Neural progenitor cell (in vitro differentiated cells): ENCODE data around the gene SHC2. TPM values are rescaled to one million over a fixed set of nuclear protein-coding genes. Genes with fewer than 3 reads are reported as not detected.

Experiments
- DNase-seq: peaks from one replicate; pipeline ENCODE4 v3.0.0-alpha.2; 2016; ENCODE audit warnings: low spot score
- H2AFZ ChIP-seq: fragments of 200-600 bp; sonication (generic); replicated peaks from 2 replicates; pipeline ENCODE4 v1.6.1; 2016; ENCODE audit warnings: antibody characterized with exemption
- H3F3A ChIP-seq: fragments of 200-600 bp; sonication (generic); 2 replicates; pipeline ENCODE4 v1.6.1; 2016; ENCODE audit warnings: antibody characterized with exemption, low read depth
- H3K27ac ChIP-seq: fragments of 200-600 bp; sonication (generic); 2 replicates; pipeline ENCODE4 v1.5.1; 2016; ENCODE audit warnings: mild to moderate bottlenecking
- H3K27me3 ChIP-seq: fragments of 200-600 bp; sonication (generic); 2 replicates; pipeline ENCODE4 v1.6.1; 2016; ENCODE audit warnings: mild to moderate bottlenecking, moderate library complexity
- H3K36me3 ChIP-seq: fragments of 200-600 bp; sonication (generic); 2 replicates; pipeline ENCODE4 v1.5.1; 2016
- H3K4me1 ChIP-seq: fragments of 200-600 bp; sonication (generic); 2 replicates; pipeline ENCODE4 v1.6.1; 2016; ENCODE audit warnings: mixed run types
- H3K4me2 ChIP-seq: fragments of 200-600 bp; sonication (generic); 2 replicates; pipeline ENCODE4 v1.6.1; 2016
- H3K4me3 ChIP-seq: fragments of 200-600 bp; sonication (generic); 2 replicates; pipeline ENCODE4 v1.5.1; 2016
- H3K79me2 ChIP-seq: fragments of 200-600 bp; sonication (generic); 2 replicates; pipeline ENCODE4 v1.6.1; 2016; ENCODE audit warnings: low read depth
- H3K9ac ChIP-seq: fragments of 200-600 bp; sonication (generic); 2 replicates; pipeline ENCODE4 v1.6.1; 2016
- H3K9me3 ChIP-seq: fragments of 200-600 bp; sonication (generic); 2 replicates; pipeline ENCODE4 v1.5.1; 2016; ENCODE audit warnings: low read depth
- H4K20me1 ChIP-seq: fragments of 200-600 bp; sonication (generic); 2 replicates; pipeline ENCODE4 v1.6.1; 2016; ENCODE audit warnings: low read depth
- H3K27ac Mint-ChIP-seq: 3 replicates; pipeline ENCODE4 v1.8.0; 2021; ENCODE audit warnings: mixed read lengths
- H3K27me3 Mint-ChIP-seq: 2 replicates; pipeline ENCODE4 v1.8.0; 2022; ENCODE audit warnings: low read depth, mild to moderate bottlenecking, inconsistent platforms, moderate library complexity, mixed read lengths; ENCODE audit not compliant: insufficient read depth
- H3K36me3 Mint-ChIP-seq: 3 replicates; pipeline ENCODE4 v1.8.0; 2021; ENCODE audit warnings: mixed read lengths
- H3K4me1 Mint-ChIP-seq: 3 replicates; pipeline ENCODE4 v1.8.0; 2021; ENCODE audit warnings: mixed read lengths
- H3K4me3 Mint-ChIP-seq: 3 replicates; pipeline ENCODE4 v1.8.0; 2021; ENCODE audit warnings: mild to moderate bottlenecking, moderate library complexity, mixed read lengths
- H3K9me3 Mint-ChIP-seq: 3 replicates; pipeline ENCODE4 v1.8.0; 2020; ENCODE audit warnings: mixed read lengths
- CTCF ChIP-seq: fragments of 200-600 bp; sonication (generic); IDR thresholded peaks from 2 replicates; pipeline ENCODE4 v1.5.1; 2017; ENCODE audit warnings: antibody characterized with exemption, mild to moderate bottlenecking
- EZH2 ChIP-seq: fragments of 200-600 bp; sonication (generic); IDR thresholded peaks from 2 replicates; pipeline ENCODE4 v1.6.1; 2017; ENCODE audit warnings: antibody characterized with exemption, mild to moderate bottlenecking, moderate library complexity
- EZH2phosphoT487 ChIP-seq: fragments of 200-600 bp; sonication (generic); IDR thresholded peaks from 2 replicates; pipeline ENCODE4 v1.6.1; 2017; ENCODE audit warnings: antibody characterized with exemption
- total RNA-seq: library from RNA; depleted of rRNA; stranded (reverse); fragments of >200 nt; gene quantifications from 2 replicates; pipeline ENCODE4 v1.2.3, GENCODE V29; 2015; ENCODE audit warnings: low replicate concordance

SHC2 gene
- total RNA-seq, 1 donor from 2014 or later = 3.2 TPM

- H3K36me3 ChIP-seq = no peaks in the 10 kb centered on the region
- peaks cover 14% of the 10 kb centered on the region for H3K27me3 Mint-ChIP-seq
- no peaks in the 10 kb centered on the region for H3K4me1 ChIP-seq
- H3K27me3 ChIP-seq = no peaks in the 10 kb centered on the region
- no peaks in the 10 kb centered on the region for H4K20me1 ChIP-seq
- H3K27ac Mint-ChIP-seq = no peak overlapping the region
- no peaks in the 10 kb centered on the region for H3K36me3 Mint-ChIP-seq
- TF ChIP-seq EZH2phosphoT487 (no peak), CTCF (no peak), EZH2 (no peak)
- H3K79me2 ChIP-seq = no peaks in the 10 kb centered on the region
- H3F3A ChIP-seq = peaks cover 3% of the 10 kb centered on the region
- no peak overlapping the region for H3K9ac ChIP-seq
- no peak overlapping the region for H3K4me3 Mint-ChIP-seq
- H3K4me3 ChIP-seq = no peak overlapping the region
- H3K9me3 ChIP-seq = no peaks in the 10 kb centered on the region
- H3K27ac ChIP-seq = no peak overlapping the region
- no peak for DNase-seq
- H3K4me2 ChIP-seq = no peak overlapping the region
- no peak overlapping the region for H2AFZ ChIP-seq
- peaks cover 8% of the 10 kb centered on the region for H3K4me1 Mint-ChIP-seq
- H3K9me3 Mint-ChIP-seq = peaks cover 3% of the 10 kb centered on the region
Observed at GRCh38 chr19:374183-374885, 86.5 kb downstream of the SHC2 start.

- DNase-seq = no peak
- Histone ChIP-seq H3K4me2 (no peak overlapping the region), H3K9me3 (no peaks in the 10 kb centered on the region), H3K36me3 (no peaks in the 10 kb centered on the region), H4K20me1 (no peaks in the 10 kb centered on the region), H3K27ac (no peak overlapping the region), H2AFZ (no peak overlapping the region), H3K79me2 (no peaks in the 10 kb centered on the region), H3K4me1 (no peaks in the 10 kb centered on the region), H3K9ac (no peak overlapping the region), H3K4me3 (no peak overlapping the region), H3F3A (peaks cover 3% of the 10 kb centered on the region), H3K27me3 (no peaks in the 10 kb centered on the region)
- Mint-ChIP-seq H3K9me3 (peaks cover 3% of the 10 kb centered on the region), H3K4me1 (peaks cover 8% of the 10 kb centered on the region), H3K27ac (no peak overlapping the region), H3K27me3 (peaks cover 15% of the 10 kb centered on the region), H3K4me3 (no peak overlapping the region), H3K36me3 (no peaks in the 10 kb centered on the region)
- no peak for TF ChIP-seq EZH2
- TF ChIP-seq CTCF = no peak
- no peak for TF ChIP-seq EZH2phosphoT487
Observed at GRCh38 chr19:373391-374182, 87.2 kb downstream of the SHC2 start.

GRCh38 chr19:372306-372890, 88.4 kb downstream of the SHC2 start:
- H3K4me3 Mint-ChIP-seq = no peak overlapping the region
- H3K27me3 ChIP-seq = no peaks in the 10 kb centered on the region
- no peaks in the 10 kb centered on the region for H3K36me3 Mint-ChIP-seq
- no peak overlapping the region for H3K27ac ChIP-seq
- H2AFZ ChIP-seq = no peak overlapping the region
- no peaks in the 10 kb centered on the region for H3K4me1 ChIP-seq
- no peak overlapping the region for H3K4me2 ChIP-seq
- no peaks in the 10 kb centered on the region for H3K36me3 ChIP-seq
- no peaks in the 10 kb centered on the region for H4K20me1 ChIP-seq
- H3K4me1 Mint-ChIP-seq = peaks cover 11% of the 10 kb centered on the region
- H3K27me3 Mint-ChIP-seq = peaks cover 15% of the 10 kb centered on the region
- H3K27ac Mint-ChIP-seq = peak overlapping the region; percentile 37
- no peak overlapping the region for H3K4me3 ChIP-seq
- no peak overlapping the region for H3K9ac ChIP-seq
- no peaks in the 10 kb centered on the region for H3K9me3 ChIP-seq
- H3K79me2 ChIP-seq = no peaks in the 10 kb centered on the region
- no peak for DNase-seq
- peaks cover 3% of the 10 kb centered on the region for H3K9me3 Mint-ChIP-seq
- H3F3A ChIP-seq = no peaks in the 10 kb centered on the region
- TF ChIP-seq EZH2 = no peak
